WI38 (cell line): ENCODE measurements around the gene HLA-DQA1.

Source experiments
- H3K4me3 ChIP-seq: 2 replicates; pipeline ENCODE4 v1.5.1; 2011; ENCODE audit warnings: low read depth, mild to moderate bottlenecking, control low read depth, low read length
- TF ChIP-seq, protein P1 (sequence below): IDR thresholded peaks from 2 replicates; pipeline ENCODE4 v1.5.1; 2012; ENCODE audit warnings: low read depth, mild to moderate bottlenecking, control low read depth, low read length

HLA-DQA1 gene

DNA sequence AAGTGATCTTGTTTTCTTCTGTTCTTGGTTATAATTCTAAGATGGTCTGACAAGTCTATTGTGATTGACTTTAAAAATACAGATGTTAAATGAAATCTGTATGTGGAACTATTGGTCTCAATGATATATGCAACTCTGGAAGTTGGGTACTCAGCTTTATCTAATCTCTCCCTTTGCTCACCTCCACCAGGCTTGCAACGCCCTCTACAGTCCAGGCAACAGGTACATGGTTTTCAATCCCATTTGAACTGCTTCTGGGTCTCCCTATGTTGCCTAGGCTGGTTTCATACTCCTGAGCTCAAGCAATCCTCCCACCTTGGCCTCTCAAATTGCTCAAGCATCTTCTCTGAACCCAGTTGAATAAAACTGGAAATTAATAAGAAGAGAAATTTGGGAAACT is 54.8 kb downstream of the HLA-DQA1 start:
- TF ChIP-seq, protein P1, sequence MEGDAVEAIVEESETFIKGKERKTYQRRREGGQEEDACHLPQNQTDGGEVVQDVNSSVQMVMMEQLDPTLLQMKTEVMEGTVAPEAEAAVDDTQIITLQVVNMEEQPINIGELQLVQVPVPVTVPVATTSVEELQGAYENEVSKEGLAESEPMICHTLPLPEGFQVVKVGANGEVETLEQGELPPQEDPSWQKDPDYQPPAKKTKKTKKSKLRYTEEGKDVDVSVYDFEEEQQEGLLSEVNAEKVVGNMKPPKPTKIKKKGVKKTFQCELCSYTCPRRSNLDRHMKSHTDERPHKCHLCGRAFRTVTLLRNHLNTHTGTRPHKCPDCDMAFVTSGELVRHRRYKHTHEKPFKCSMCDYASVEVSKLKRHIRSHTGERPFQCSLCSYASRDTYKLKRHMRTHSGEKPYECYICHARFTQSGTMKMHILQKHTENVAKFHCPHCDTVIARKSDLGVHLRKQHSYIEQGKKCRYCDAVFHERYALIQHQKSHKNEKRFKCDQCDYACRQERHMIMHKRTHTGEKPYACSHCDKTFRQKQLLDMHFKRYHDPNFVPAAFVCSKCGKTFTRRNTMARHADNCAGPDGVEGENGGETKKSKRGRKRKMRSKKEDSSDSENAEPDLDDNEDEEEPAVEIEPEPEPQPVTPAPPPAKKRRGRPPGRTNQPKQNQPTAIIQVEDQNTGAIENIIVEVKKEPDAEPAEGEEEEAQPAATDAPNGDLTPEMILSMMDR = no peak
- no peak overlapping the region for H3K4me3 ChIP-seq
